Uterus (tissue), 4 donors: Measurements from ENCODE around the gene PDAP1. TPM values are rescaled to one million over a fixed set of nuclear protein-coding genes. Genes with fewer than 3 reads are reported as not detected.

Source experiments
- DNase-seq, 2 donors: peaks; one replicate each; pipeline ENCODE4 v3.0.0-alpha.2; 2019 to 2020
- H3K27ac ChIP-seq, 2 donors: fragments of 200-600 bp; sonication (generic); 1 replicate in 1 of 2; 2 replicates in 1 of 2; pipeline ENCODE4 v1.5.1; 2016 to 2018
- H3K27me3 ChIP-seq, 2 donors: fragments of 200-600 bp; sonication (generic); one replicate each; pipeline ENCODE4 v1.5.1; 2018 to 2019; ENCODE audit warnings: control low read depth in 1 of 2
- H3K36me3 ChIP-seq, 2 donors: fragments of 200-600 bp; sonication (generic); one replicate each; pipeline ENCODE4 v1.5.1; 2019; ENCODE audit warnings: control low read depth in 1 of 2
- H3K4me1 ChIP-seq, 2 donors: fragments of 200-600 bp; sonication (generic); one replicate each; pipeline ENCODE4 v1.5.1; 2018 to 2019; ENCODE audit warnings: control low read depth in 1 of 2
- H3K4me3 ChIP-seq, 2 donors: fragments of 200-600 bp; sonication (generic); 1 replicate in 1 of 2; 2 replicates in 1 of 2; pipeline ENCODE4 v1.5.1; 2018 to 2019; ENCODE audit warnings: mild to moderate bottlenecking in 1 of 2
- H3K9me3 ChIP-seq, 2 donors: fragments of 200-600 bp; sonication (generic); one replicate each; pipeline ENCODE4 v1.5.1; 2019; ENCODE audit warnings: control low read depth in 1 of 2
- CTCF ChIP-seq, 4 experiments: fragments of 200-600 bp in 2 of 4; fragments of 450-650 bp in 2 of 4; sonication (generic) in 2 of 4; IDR thresholded peaks; one replicate each; pipeline ENCODE4 v1.5.1; 2016 to 2019; ENCODE audit warnings: antibody characterized with exemption in 4 of 4, mild to moderate bottlenecking in 2 of 4, moderate library complexity in 1 of 4
- POLR2A ChIP-seq, 2 donors: fragments of 450-650 bp; IDR thresholded peaks; one replicate each; pipeline ENCODE4 v1.6.1; 2016; ENCODE audit warnings: antibody characterized with exemption in 2 of 2, mild to moderate bottlenecking in 1 of 2, moderate library complexity in 1 of 2
- intact Hi-C: fragments of 100-400 bp; cut with DNase I; formaldehyde crosslinking; loops from one replicate; pipeline ENCODE4 v1.15.1; 2023; ENCODE audit warnings: low total_unique reads
- total RNA-seq, 4 donors: library from RNA; depleted of rRNA in 3 of 4; stranded (reverse); fragments of >200 nt in 3 of 4; gene quantifications; one replicate each; pipeline versions ENCODE4 v1.1.0 to v1.2.4, GENCODE V29; 2014 to 2023
- donor health status: DM: yes; HTN: yes; CAD: no.

Gene PDAP1
- 100 to 1,000 TPM in 1 of 4 donors, 10 to 100 TPM in 3; 39.9 to 185 (median 72.1) TPM for total RNA-seq

DNA sequence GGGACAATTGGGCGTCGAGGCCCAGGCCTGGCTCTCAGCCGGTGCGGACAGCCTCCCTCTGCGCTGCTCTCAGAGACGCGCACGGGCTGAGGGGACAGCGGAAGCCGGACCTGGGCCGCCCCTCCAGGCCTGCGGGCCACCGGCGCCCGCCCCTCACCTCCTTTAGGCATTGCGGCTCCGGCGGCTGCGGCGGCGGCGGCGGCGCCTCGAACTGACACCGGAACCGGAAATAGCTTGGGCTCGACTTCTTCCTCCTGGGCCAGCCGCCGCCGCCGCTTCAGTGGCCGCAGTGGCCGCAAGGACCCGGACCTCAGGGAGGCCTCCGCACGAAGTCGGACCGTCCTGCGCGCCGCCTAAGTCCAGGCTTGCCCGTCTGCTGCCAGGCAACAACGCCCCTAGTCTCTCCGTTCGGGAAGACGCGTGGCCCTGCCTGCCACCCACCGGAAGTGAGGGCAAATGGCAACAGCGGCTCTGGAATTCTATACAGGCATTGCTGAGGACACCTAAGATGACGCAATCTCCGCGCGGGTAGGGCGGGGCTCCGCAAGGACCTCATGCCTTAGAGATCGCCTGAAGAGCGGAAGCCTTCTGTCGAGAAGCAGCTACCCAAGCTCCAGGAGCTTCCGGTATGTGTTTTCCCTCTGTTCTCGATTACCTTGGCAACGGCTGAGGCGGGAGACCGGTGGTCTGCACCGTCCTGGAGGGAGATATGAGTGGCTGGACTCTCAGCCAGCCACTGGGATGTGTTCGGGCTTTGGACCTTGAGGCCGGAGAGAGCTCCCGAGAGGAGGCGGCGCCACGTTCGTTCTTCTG lies at the start of gene PDAP1, which contains the start of gene BUD31:
PDAP1 (minus strand) TSS at position 219 of the 813 bp plus-strand sequence; CDS start at position 170, 49 bp downstream.
BUD31 (plus strand) TSS at position 591 of the 813 bp plus-strand sequence. CDS start 2,124 bp downstream, outside the sequence.
- Histone ChIP-seq H3K36me3 (no peaks in the 10 kb centered on the region), H3K4me1 (peaks cover 3 to 22% of the 10 kb centered on the region in 2 donors), H3K27ac (peak within 1 kb of the TSS; percentile 93 to 98), H3K27me3 (no peaks in the 10 kb centered on the region), H3K9me3 (no peaks in the 10 kb centered on the region), H3K4me3 (peak within 1 kb of the TSS; percentile 78 to 84)
- intact Hi-C loops: no loop called here
- DNase-seq: peak; percentile 92 to 93
- TF ChIP-seq POLR2A (IDR thresholded peaks at IDR 0.05) (peak; percentile 73 to 77), CTCF (IDR thresholded peaks at IDR 0.05) (peak in 3 of 4 experiments; percentile 18 to 66 (median 34))

- H3K4me1 ChIP-seq: no peaks in the 10 kb centered on the region
- H3K9me3 ChIP-seq: no peaks in the 10 kb centered on the region
- H3K27ac ChIP-seq: no peak overlapping the region
- no peak overlapping the region for H3K4me3 ChIP-seq
- H3K36me3 ChIP-seq: no peaks in the 10 kb centered on the region
- no peaks in the 10 kb centered on the region for H3K27me3 ChIP-seq
- no peak for DNase-seq
- intact Hi-C loops: no loop called here
- TF ChIP-seq POLR2A (IDR thresholded peaks at IDR 0.05) (no peak), CTCF (IDR thresholded peaks at IDR 0.05) (no peak)
Observed at GRCh38 chr7:99457650-99458493, 49.5 kb upstream of the PDAP1 start.

- Histone ChIP-seq H3K4me3 (no peak overlapping the region), H3K36me3 (no peaks in the 10 kb centered on the region), H3K4me1 (no peaks in the 10 kb centered on the region), H3K27ac (no peak overlapping the region), H3K9me3 (no peaks in the 10 kb centered on the region), H3K27me3 (no peaks in the 10 kb centered on the region)
- no peak for TF ChIP-seq POLR2A (IDR thresholded peaks at IDR 0.05)
- no peak for TF ChIP-seq CTCF (IDR thresholded peaks at IDR 0.05)
- intact Hi-C loops: no loop called here
- DNase-seq: no peak
Observed at GRCh38 chr7:99457050-99457649, 48.8 kb upstream of the PDAP1 start.

- H3K4me1 ChIP-seq: no peaks in the 10 kb centered on the region
- intact Hi-C loops: no loop called here
- DNase-seq: no peak
- H3K27ac ChIP-seq: no peak overlapping the region
- H3K36me3 ChIP-seq: no peaks in the 10 kb centered on the region
- TF ChIP-seq POLR2A (IDR thresholded peaks at IDR 0.05): no peak
- TF ChIP-seq CTCF (IDR thresholded peaks at IDR 0.05): no peak
- H3K9me3 ChIP-seq: no peaks in the 10 kb centered on the region
- no peaks in the 10 kb centered on the region for H3K27me3 ChIP-seq
- H3K4me3 ChIP-seq: no peak overlapping the region
Observed at GRCh38 chr7:99456288-99456687, 47.9 kb upstream of the PDAP1 start.
